CD4-positive, alpha-beta T cell (primary cell): ENCODE results near the gene CALML3. TPM values are rescaled to one million over a fixed set of nuclear protein-coding genes. Genes with fewer than 3 reads are reported as not detected.

Experiments used
- ATAC-seq: fragments of 200-7000 bp; cut with Tn5 transposase; one replicate; pipeline ENCODE4 v1.10.0; 2022; ENCODE audit warnings: mild to moderate bottlenecking; ENCODE audit not compliant: poor library complexity
- CTCF ChIA-PET: fragments of 350-600 bp; sonication (Branson Sonifier 250); formaldehyde crosslinking; loops from one replicate; lab custom pipeline; 2021; ENCODE audit warnings: antibody characterized with exemption, inconsistent platforms; lab: Charles Lee
- POLR2A ChIA-PET: fragments of 350-600 bp; sonication (Branson Sonifier 250); formaldehyde crosslinking; loops from one replicate; lab custom pipeline; 2021; ENCODE audit warnings: antibody characterized with exemption, inconsistent platforms; lab: Charles Lee
- DNase-seq, 14 experiments: peaks; one replicate each; pipeline ENCODE4 v3.0.0-alpha.2; 2013 to 2020; ENCODE audit warnings: mixed read lengths in 2 of 14
- H3K27ac ChIP-seq, 2 donors: one replicate each; pipeline versions ENCODE4 v1.5.1 to v1.7.0; 2013; ENCODE audit warnings: low read length in 2 of 2, low read depth in 1 of 2, mild to moderate bottlenecking in 1 of 2
- H3K27me3 ChIP-seq, 2 experiments: 1 replicate in 1 of 2; 2 replicates in 1 of 2; pipeline versions ENCODE4 v1.6.1 to v1.7.0; 2013; ENCODE audit warnings: low read length in 2 of 2, control low read depth in 1 of 2, mild to moderate bottlenecking in 1 of 2, moderate library complexity in 1 of 2; ENCODE audit not compliant: insufficient read depth in 2 of 2, control insufficient read depth in 1 of 2
- H3K36me3 ChIP-seq: one replicate; pipeline ENCODE4 v1.6.1; 2013; ENCODE audit warnings: low read length, control low read depth; ENCODE audit not compliant: insufficient read depth
- H3K4me1 ChIP-seq: one replicate; pipeline ENCODE4 v1.6.1; 2013; ENCODE audit warnings: low read length, control low read depth; ENCODE audit not compliant: insufficient read depth
- H3K4me3 ChIP-seq: one replicate; pipeline ENCODE4 v1.5.1; 2013; ENCODE audit warnings: mild to moderate bottlenecking, low read length, moderate library complexity
- H3K9me3 ChIP-seq, 2 experiments: 1 replicate in 1 of 2; 2 replicates in 1 of 2; pipeline versions ENCODE4 v1.6.1 to v1.7.0; 2013; ENCODE audit warnings: low read length in 2 of 2, mild to moderate bottlenecking in 2 of 2, control low read depth in 1 of 2, moderate library complexity in 1 of 2; ENCODE audit not compliant: control insufficient read depth in 1 of 2, insufficient read depth in 1 of 2
- H3K27ac Mint-ChIP-seq: one replicate; pipeline ENCODE4 v1.8.0; 2020; ENCODE audit warnings: mixed read lengths
- H3K27me3 Mint-ChIP-seq: one replicate; pipeline ENCODE4 v1.8.0; 2021; ENCODE audit warnings: mixed read lengths
- H3K36me3 Mint-ChIP-seq: one replicate; pipeline ENCODE4 v1.8.0; 2021; ENCODE audit warnings: low read depth, mixed read lengths
- H3K4me1 Mint-ChIP-seq: one replicate; pipeline ENCODE4 v1.8.0; 2021; ENCODE audit warnings: low read depth, mixed read lengths
- H3K4me3 Mint-ChIP-seq: one replicate; pipeline ENCODE4 v1.8.0; 2020; ENCODE audit warnings: mild to moderate bottlenecking, mixed read lengths
- H3K9me3 Mint-ChIP-seq: one replicate; pipeline ENCODE4 v1.8.0; 2020; ENCODE audit warnings: mixed read lengths
- CTCF ChIP-seq: fragments of 200-600 bp; IDR thresholded peaks from one replicate; pipeline ENCODE4 v1.8.0; 2022; ENCODE audit warnings: antibody characterized with exemption, mild to moderate bottlenecking
- intact Hi-C, 2 experiments: fragments of 100-400 bp; cut with DNase I in 1 of 2; cut with micrococcal nuclease in 1 of 2; formaldehyde crosslinking; loops; one replicate each; pipeline versions ENCODE4 v1.15.1 to v1.9.0; 2023 to 2025; cut with DNase I, micrococcal nuclease
- total RNA-seq, 174 experiments: library from RNA in 2 of 174; stranded (reverse) in 2 of 174; gene quantifications; one replicate each; pipeline ENCODE4 v1.2.3 and lab custom pipeline; 2021 to 2026

The CALML3 gene
- total RNA-seq, 2 experiments from 2014 or later = not detected

- TF ChIP-seq CTCF = no peak
- no peak for ATAC-seq
- H3K4me3 ChIP-seq = no peak overlapping the region
- intact Hi-C loops = no loop called here
- DNase-seq = no peak
- peaks cover 8% of the 10 kb centered on the region for H3K4me1 ChIP-seq
- ChIA-PET CTCF (interaction anchor here (0.6 kb wide), 1 partner anchor 755 kb away, joined by 3 read pairs; no protein-coding TSS in a partner anchor), POLR2A (no interaction called here)
- no peaks in the 10 kb centered on the region for H3K27me3 Mint-ChIP-seq
- H3K36me3 ChIP-seq = no peaks in the 10 kb centered on the region
- H3K9me3 Mint-ChIP-seq = no peaks in the 10 kb centered on the region
- no peak overlapping the region for H3K27ac Mint-ChIP-seq
- H3K4me1 Mint-ChIP-seq = peaks cover 19% of the 10 kb centered on the region
- H3K4me3 Mint-ChIP-seq = no peak overlapping the region
- H3K36me3 Mint-ChIP-seq = no peaks in the 10 kb centered on the region
- no peak overlapping the region for H3K27ac ChIP-seq
- no peaks in the 10 kb centered on the region for H3K27me3 ChIP-seq
- peaks cover 0 to 4% of the 10 kb centered on the region in 2 experiments for H3K9me3 ChIP-seq
Observed at GRCh38 chr10:5514226-5514850, 10.4 kb upstream of the CALML3 start.

- Histone ChIP-seq H3K36me3 (no peaks in the 10 kb centered on the region), H3K4me1 (peaks cover 8% of the 10 kb centered on the region), H3K27me3 (no peaks in the 10 kb centered on the region), H3K4me3 (no peak overlapping the region), H3K9me3 (peaks cover 0 to 4% of the 10 kb centered on the region in 2 experiments), H3K27ac (no peak overlapping the region)
- Mint-ChIP-seq H3K27me3 (no peaks in the 10 kb centered on the region), H3K27ac (no peak overlapping the region), H3K9me3 (no peaks in the 10 kb centered on the region), H3K4me3 (no peak overlapping the region), H3K36me3 (no peaks in the 10 kb centered on the region), H3K4me1 (peaks cover 19% of the 10 kb centered on the region)
- intact Hi-C loops = no loop called here
- ChIA-PET CTCF (no interaction called here), POLR2A (no interaction called here)
- no peak for ATAC-seq
- TF ChIP-seq CTCF = no peak
- no peak for DNase-seq
Observed at GRCh38 chr10:5515948-5516761, 8.6 kb upstream of the CALML3 start.

- CTCF ChIA-PET = no interaction called here
- ATAC-seq = no peak
Observed at GRCh38 chr10:5517546-5517945, 7.2 kb upstream of the CALML3 start.

More at GRCh38 chr10:5517546-5517945, 7.2 kb upstream of the CALML3 start:
- Histone ChIP-seq H3K36me3 (no peaks in the 10 kb centered on the region), H3K27me3 (no peaks in the 10 kb centered on the region), H3K4me1 (peaks cover 7% of the 10 kb centered on the region), H3K4me3 (no peak overlapping the region), H3K27ac (no peak overlapping the region), H3K9me3 (peaks cover 0 to 4% of the 10 kb centered on the region in 2 experiments)
- intact Hi-C loops = no loop called here
- H3K27me3 Mint-ChIP-seq = no peaks in the 10 kb centered on the region
- no peaks in the 10 kb centered on the region for H3K36me3 Mint-ChIP-seq
- no peak for TF ChIP-seq CTCF
- H3K9me3 Mint-ChIP-seq = no peaks in the 10 kb centered on the region
- no peak for DNase-seq
- POLR2A ChIA-PET = no interaction called here
- H3K27ac Mint-ChIP-seq = no peak overlapping the region
- H3K4me1 Mint-ChIP-seq = peaks cover 13% of the 10 kb centered on the region
- H3K4me3 Mint-ChIP-seq = no peak overlapping the region
